Parathyroid adenoma (tissue), 2 donors: Measurements from ENCODE around the gene TMEM132E.

ENCODE experiments used
- H2AFZ ChIP-seq: fragments of 300-600 bp; sonication (generic); one replicate; pipeline ENCODE4 v1.7.0; 2017; ENCODE audit warnings: antibody characterized with exemption, mild to moderate bottlenecking
- H3K27ac ChIP-seq: fragments of 300-600 bp; sonication (generic); one replicate; pipeline ENCODE4 v1.7.0; 2017
- H3K27me3 ChIP-seq: fragments of 300-600 bp; sonication (generic); one replicate; pipeline ENCODE4 v1.7.0; 2017; ENCODE audit warnings: low read length; ENCODE audit not compliant: control insufficient read depth, insufficient read depth
- H3K36me3 ChIP-seq: fragments of 300-600 bp; sonication (generic); one replicate; pipeline ENCODE4 v1.7.0; 2017; ENCODE audit warnings: low read length; ENCODE audit not compliant: control insufficient read depth, insufficient read depth
- H3K4me1 ChIP-seq: fragments of 300-600 bp; sonication (generic); one replicate; pipeline ENCODE4 v1.7.0; 2017; ENCODE audit warnings: control low read depth
- H3K4me2 ChIP-seq: fragments of 300-600 bp; sonication (generic); one replicate; pipeline ENCODE4 v1.7.0; 2017; ENCODE audit warnings: low read length
- H3K4me3 ChIP-seq: fragments of 300-600 bp; sonication (generic); one replicate; pipeline ENCODE4 v1.7.0; 2017; ENCODE audit warnings: low read depth, low read length
- H3K79me2 ChIP-seq: fragments of 300-600 bp; sonication (generic); one replicate; pipeline ENCODE4 v1.7.0; 2017; ENCODE audit warnings: control low read depth
- H3K9ac ChIP-seq: fragments of 300-600 bp; sonication (generic); one replicate; pipeline ENCODE4 v1.7.0; 2017; ENCODE audit warnings: mild to moderate bottlenecking
- H3K9me3 ChIP-seq: fragments of 300-600 bp; sonication (generic); one replicate; pipeline ENCODE4 v1.7.0; 2017; ENCODE audit warnings: low read length; ENCODE audit not compliant: control insufficient read depth
- CTCF ChIP-seq: fragments of 300-600 bp; sonication (generic); IDR thresholded peaks from one replicate; pipeline ENCODE4 v1.7.0; 2017; ENCODE audit warnings: antibody characterized with exemption, mild to moderate bottlenecking
- donor health status: primary hyperparathyroidism.

Gene TMEM132E

GRCh38 chr17:34568953-34569352 is 10.4 kb upstream of the TMEM132E start:
- H3K79me2 ChIP-seq: no peaks in the 10 kb centered on the region
- no peak overlapping the region for H3K9ac ChIP-seq
- H2AFZ ChIP-seq: no peak overlapping the region
- H3K36me3 ChIP-seq: no peaks in the 10 kb centered on the region
- H3K27ac ChIP-seq: no peak overlapping the region
- no peaks in the 10 kb centered on the region for H3K9me3 ChIP-seq
- no peak for TF ChIP-seq CTCF
- no peaks in the 10 kb centered on the region for H3K4me1 ChIP-seq
- no peak overlapping the region for H3K4me3 ChIP-seq
- H3K27me3 ChIP-seq: no peaks in the 10 kb centered on the region
- H3K4me2 ChIP-seq: no peak overlapping the region

GRCh38 chr17:34569591-34569990 is 9.8 kb upstream of the TMEM132E start:
- Histone ChIP-seq H3K4me3 (no peak overlapping the region), H3K27me3 (no peaks in the 10 kb centered on the region), H2AFZ (no peak overlapping the region), H3K4me2 (no peak overlapping the region), H3K4me1 (no peaks in the 10 kb centered on the region), H3K9me3 (no peaks in the 10 kb centered on the region), H3K27ac (no peak overlapping the region), H3K36me3 (no peaks in the 10 kb centered on the region), H3K79me2 (no peaks in the 10 kb centered on the region), H3K9ac (no peak overlapping the region)
- TF ChIP-seq CTCF: no peak

- no peak overlapping the region for H3K27ac ChIP-seq
- no peak for TF ChIP-seq CTCF
- H3K4me2 ChIP-seq: no peak overlapping the region
- no peaks in the 10 kb centered on the region for H3K4me1 ChIP-seq
- H3K36me3 ChIP-seq: no peaks in the 10 kb centered on the region
- H3K9ac ChIP-seq: no peak overlapping the region
- H3K9me3 ChIP-seq: no peaks in the 10 kb centered on the region
- no peak overlapping the region for H2AFZ ChIP-seq
- no peak overlapping the region for H3K4me3 ChIP-seq
- no peaks in the 10 kb centered on the region for H3K79me2 ChIP-seq
- no peaks in the 10 kb centered on the region for H3K27me3 ChIP-seq
Observed at GRCh38 chr17:34570506-34570905, 8.9 kb upstream of the TMEM132E start.

- Histone ChIP-seq H3K36me3 (no peaks in the 10 kb centered on the region), H3K79me2 (no peaks in the 10 kb centered on the region), H3K27me3 (no peaks in the 10 kb centered on the region), H3K9ac (no peak overlapping the region), H3K4me2 (no peak overlapping the region), H3K4me1 (no peaks in the 10 kb centered on the region), H3K9me3 (no peaks in the 10 kb centered on the region), H3K4me3 (no peak overlapping the region), H2AFZ (no peak overlapping the region), H3K27ac (no peak overlapping the region)
- no peak for TF ChIP-seq CTCF
Observed at GRCh38 chr17:34571428-34572130, 7.8 kb upstream of the TMEM132E start.

GRCh38 chr17:34572483-34572882 is 6.9 kb upstream of the TMEM132E start:
- no peak overlapping the region for H3K9ac ChIP-seq
- H3K79me2 ChIP-seq: no peaks in the 10 kb centered on the region
- H3K4me3 ChIP-seq: no peak overlapping the region
- H2AFZ ChIP-seq: no peak overlapping the region
- no peak for TF ChIP-seq CTCF
- H3K36me3 ChIP-seq: no peaks in the 10 kb centered on the region
- H3K9me3 ChIP-seq: no peaks in the 10 kb centered on the region
- no peak overlapping the region for H3K27ac ChIP-seq
- H3K27me3 ChIP-seq: no peaks in the 10 kb centered on the region
- no peak overlapping the region for H3K4me2 ChIP-seq
- no peaks in the 10 kb centered on the region for H3K4me1 ChIP-seq
